Stimulated activated CD4-positive, alpha-beta T cell treated with anti-CD3 and anti-CD28 coated beads, Interleukin-15, amount 100 ng/mL, for 24 hours (primary cell): ENCODE data around the gene ST8SIA5.

Experiments used
- DNase-seq: peaks from one replicate; pipeline ENCODE4 v3.0.0-alpha.2; 2020

The ST8SIA5 gene

GRCh38 chr18:46623541-46623940, 133.3 kb downstream of the ST8SIA5 start:
- DNase-seq, result peak; percentile 45

GRCh38 chr18:46622999-46623398, 133.9 kb downstream of the ST8SIA5 start:
- no peak for DNase-seq

- no peak for DNase-seq
Observed at GRCh38 chr18:46622451-46622850, 134.4 kb downstream of the ST8SIA5 start.

GRCh38 chr18:46621871-46622270, 135.0 kb downstream of the ST8SIA5 start:
- DNase-seq, result no peak

- no peak for DNase-seq
Observed at GRCh38 chr18:46621111-46621766, 135.6 kb downstream of the ST8SIA5 start.

- no peak for DNase-seq
Observed at GRCh38 chr18:46619559-46619958, 137.3 kb downstream of the ST8SIA5 start.
